GM18505 (cell line): ENCODE measurements around the gene SYTL1.

Experiments
- ATAC-seq: cut with Tn5 transposase; IDR thresholded peaks from one replicate; pipeline ENCODE4 v1.9.1; 2021; ENCODE audit not compliant: unreplicated experiment
- POLR2A ChIP-seq: IDR thresholded peaks from 4 replicates; pipeline ENCODE4 v1.6.1; 2011; ENCODE audit warnings: borderline replicate concordance; ENCODE audit not compliant: insufficient read depth, insufficient read length; ENCODE audit errors: extremely low read depth

Gene SYTL1

GRCh38 chr1:27346991-27347624 lies 5.3 kb downstream of the SYTL1 start:
- ATAC-seq, result no peak
- TF ChIP-seq POLR2A, result no peak

DNA sequence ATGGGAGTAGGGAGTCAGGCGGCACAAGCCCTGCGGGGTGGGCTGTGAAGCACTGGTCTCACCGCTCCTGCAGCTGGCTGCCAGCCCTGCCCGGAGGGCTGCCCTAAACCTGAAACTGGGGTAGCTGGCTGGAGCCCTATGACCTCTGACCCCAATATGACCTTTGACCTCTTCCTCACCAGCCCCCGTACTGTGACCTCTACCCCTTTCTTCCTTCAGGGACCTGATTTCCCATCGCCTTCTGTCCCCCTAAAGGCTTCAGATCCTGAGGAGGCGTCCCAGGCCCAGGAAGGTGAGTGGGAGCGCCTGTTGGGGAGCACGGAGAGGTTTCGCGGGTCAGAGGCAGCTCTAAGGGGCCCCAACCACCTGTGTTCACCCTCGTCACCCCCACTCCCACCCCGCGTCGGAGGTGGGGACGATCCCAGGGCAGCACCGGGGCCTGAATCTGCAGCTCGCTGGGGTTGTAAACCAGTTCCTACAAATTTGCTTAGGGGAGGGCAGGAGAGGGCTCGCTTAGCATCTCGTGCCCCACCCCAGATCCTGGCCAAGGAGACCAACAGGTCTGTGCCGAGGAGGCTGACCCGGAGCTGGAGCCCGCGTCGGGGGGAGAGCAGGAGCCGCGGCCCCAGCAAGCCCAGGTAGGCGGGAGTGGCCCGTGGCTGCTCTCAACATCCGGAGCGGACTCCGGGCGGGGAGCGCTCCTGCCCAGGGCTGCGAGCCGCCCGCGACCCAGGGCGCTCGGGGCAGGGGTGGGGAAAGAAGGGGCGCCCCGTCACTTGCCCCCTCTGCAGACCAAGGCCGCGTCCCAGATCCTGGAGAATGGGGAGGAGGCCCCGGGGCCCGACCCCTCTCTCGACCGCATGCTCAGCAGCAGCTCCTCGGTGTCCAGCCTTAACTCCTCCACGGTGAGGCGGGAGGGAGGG lies 7.3 kb downstream of the SYTL1 start:
- TF ChIP-seq POLR2A, result no peak
- no peak for ATAC-seq

GRCh38 chr1:27349784-27350662 lies 8.2 kb downstream of the SYTL1 start:
- no peak for TF ChIP-seq POLR2A
- ATAC-seq, result no peak

DNA sequence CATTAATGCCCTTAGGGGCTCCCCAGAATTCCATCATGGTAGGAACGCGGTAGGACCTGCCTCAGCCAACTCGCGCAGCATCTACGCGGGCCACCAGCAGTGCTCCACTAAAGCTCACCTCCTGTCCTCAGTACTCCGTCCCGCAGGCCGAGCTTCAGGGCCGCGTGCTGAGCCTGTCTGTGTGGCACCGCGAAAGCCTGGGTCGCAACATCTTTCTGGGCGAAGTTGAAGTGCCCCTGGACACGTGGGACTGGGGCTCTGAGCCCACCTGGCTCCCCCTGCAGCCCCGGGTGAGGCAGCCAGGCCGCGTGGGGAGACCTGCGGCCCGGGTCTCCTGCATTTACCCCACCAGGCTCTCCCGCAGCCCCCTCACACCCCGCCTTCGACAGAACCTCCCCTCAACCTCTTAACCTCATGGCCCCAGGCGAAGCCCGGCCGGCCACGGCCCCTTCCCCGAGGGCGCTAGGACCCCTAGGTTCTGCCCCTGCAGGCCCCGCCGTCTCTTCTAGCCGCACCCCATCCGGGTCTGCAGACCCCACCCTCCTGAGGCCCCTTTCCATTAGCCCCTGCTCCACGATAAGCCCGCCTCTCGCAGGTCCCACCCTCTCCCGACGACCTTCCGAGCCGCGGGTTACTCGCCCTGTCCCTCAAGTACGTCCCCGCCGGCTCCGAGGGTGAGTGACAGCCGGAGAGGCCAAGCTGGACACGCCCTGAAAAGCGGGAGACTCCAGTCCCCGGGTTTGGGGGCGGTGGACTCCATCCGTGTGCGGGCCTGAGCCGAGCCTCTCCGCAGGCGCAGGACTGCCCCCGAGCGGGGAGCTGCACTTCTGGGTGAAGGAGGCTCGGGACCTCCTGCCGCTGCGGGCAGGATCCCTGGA lies 9.1 kb downstream of the SYTL1 start:
- no peak for TF ChIP-seq POLR2A
- no peak for ATAC-seq

GRCh38 chr1:27351541-27352107 lies 9.8 kb downstream of the SYTL1 start:
- no peak for ATAC-seq
- no peak for TF ChIP-seq POLR2A

- TF ChIP-seq POLR2A, result no peak
- ATAC-seq, result no peak
Measured at GRCh38 chr1:27353166-27353565, 11.3 kb downstream of the SYTL1 start.

DNA sequence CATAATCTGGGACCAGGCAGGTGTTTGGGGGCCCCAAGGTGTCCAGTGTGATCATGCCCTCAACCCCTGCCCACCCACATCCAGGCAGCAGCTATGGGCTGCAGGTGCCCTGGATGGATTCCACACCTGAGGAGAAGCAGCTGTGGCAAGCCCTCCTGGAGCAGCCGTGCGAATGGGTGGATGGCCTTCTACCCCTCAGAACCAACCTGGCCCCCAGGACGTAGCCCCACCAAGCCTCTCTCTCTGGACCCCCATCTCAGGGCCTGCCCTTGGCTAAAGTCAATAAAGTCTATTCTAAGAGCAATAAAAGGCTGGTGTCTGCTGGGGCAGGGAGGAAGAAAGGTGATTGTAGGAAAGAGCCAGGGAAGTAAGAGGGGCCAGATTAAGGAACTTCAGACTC lies 11.8 kb downstream of the SYTL1 start:
- TF ChIP-seq POLR2A, result no peak
- ATAC-seq, result no peak

GRCh38 chr1:27355683-27356082 lies 13.9 kb downstream of the SYTL1 start:
- ATAC-seq, result no peak
- TF ChIP-seq POLR2A, result no peak

- no peak for ATAC-seq
- TF ChIP-seq POLR2A, result no peak
Measured at GRCh38 chr1:27356277-27356618, 14.4 kb downstream of the SYTL1 start.

GRCh38 chr1:27356619-27357280 lies 14.9 kb downstream of the SYTL1 start:
- no peak for ATAC-seq
- TF ChIP-seq POLR2A, result no peak

GRCh38 chr1:27357281-27358037 lies 15.6 kb downstream of the SYTL1 start:
- ATAC-seq, result no peak
- no peak for TF ChIP-seq POLR2A
